Measurements from ENCODE around the gene YWHAG.
"Not testable (repeated sequence)": the region's sequence is repeated elsewhere in the genome, so short reads cannot be mapped to it uniquely, and the experiment has no call there.

Gene YWHAG

DNA sequence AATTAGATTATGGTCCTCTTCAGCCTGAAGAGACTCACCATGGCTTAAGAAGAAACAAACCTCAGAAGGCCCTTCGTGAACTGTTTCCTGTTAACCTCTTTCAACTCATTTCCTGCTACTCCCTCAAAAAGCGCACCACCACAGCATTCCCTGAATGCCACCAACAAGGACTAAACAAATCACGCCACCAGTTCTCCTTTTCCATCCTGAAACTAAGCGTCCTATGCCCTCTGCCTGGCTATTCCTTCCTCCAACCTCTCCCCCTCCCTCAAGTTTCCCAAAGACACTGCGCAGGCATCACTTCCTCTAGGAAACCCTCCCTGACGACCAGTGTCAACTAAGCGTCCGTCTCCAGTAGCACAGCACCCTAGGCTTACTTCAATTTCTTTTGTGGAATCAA lies 12.0 kb downstream of the YWHAG start:
- no peak for DNase-seq

GRCh38 chr7:76346097-76346496 lies 12.7 kb downstream of the YWHAG start:
- DNase-seq, result no peak

DNA sequence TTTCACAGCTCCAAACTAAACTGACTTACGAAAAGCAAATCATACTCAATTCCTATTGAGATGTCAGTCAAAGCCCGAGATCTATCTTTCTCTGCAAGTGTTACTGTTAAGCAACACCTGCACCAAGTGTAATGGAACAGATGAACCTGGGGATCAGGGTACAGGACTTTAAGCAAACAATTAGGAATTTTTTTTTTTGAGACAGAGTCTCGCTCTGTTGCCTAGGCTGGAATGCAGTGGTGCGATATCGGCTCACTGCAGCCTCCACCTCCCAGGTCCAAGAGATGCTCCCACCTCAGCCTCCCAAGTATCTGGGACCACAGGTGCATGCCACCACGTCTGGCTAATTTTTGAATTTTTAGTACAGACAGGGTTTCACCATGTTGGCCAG lies 14.9 kb downstream of the YWHAG start:
- no peak for DNase-seq

DNA sequence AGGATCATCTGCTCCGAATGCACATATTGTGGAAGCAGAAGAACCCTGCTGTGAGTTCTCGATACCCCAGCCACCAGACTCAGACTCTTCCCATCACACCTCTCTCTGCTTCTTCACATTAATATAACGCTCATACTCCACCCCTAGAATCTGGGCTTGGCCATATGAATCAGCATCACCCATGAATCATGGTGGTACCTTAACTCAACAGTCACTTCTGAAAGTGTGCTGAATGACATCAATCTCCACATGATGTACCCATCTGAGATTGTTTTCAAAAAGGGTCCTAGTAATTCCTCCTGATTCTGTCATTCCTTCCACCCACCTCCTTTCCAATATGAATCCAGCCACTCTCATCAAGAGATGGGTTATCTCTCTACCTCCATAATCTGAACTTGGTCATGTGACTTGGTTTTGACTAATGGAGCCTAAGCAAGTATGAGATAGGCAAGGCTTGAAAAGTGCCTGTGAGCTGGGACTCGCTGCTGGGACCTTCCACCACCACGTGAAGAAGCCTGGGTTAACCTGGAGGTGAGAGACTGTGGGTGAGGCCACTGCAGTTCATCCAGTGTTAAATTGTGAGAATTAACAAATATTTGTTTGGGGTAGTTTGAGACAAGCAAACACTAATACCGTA lies 15.4 kb downstream of the YWHAG start:
- no peak for DNase-seq

GRCh38 chr7:76342222-76342621 lies 16.6 kb downstream of the YWHAG start:
- no peak for DNase-seq

- DNase-seq, result no peak
Measured at GRCh38 chr7:76340617-76341131, 18.1 kb downstream of the YWHAG start.

- DNase-seq, result no peak
Measured at GRCh38 chr7:76338298-76339084, 20.3 kb downstream of the YWHAG start.

DNA sequence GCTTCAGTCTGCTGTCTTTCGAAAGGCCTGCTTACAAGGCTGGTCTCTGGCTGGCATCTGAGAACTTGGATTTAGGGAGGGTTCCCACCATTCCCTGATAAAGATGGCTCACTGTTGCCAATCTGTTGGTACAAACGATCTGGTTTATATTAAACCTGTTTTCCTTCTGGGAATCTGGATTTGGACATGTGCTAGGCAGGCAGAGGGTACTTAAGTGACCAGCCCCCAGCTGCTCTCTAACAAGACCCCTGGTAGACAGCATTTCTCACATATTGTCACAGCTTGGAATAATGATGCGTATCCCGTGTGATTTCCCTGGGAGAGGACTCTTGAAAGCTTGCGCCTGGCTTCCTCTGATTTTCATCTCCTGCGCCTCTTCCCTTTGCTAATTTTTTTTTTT lies 21.6 kb downstream of the YWHAG start:
- DNase-seq, result no peak

GRCh38 chr7:76336094-76336493 lies 22.7 kb downstream of the YWHAG start:
- no peak for DNase-seq

DNA sequence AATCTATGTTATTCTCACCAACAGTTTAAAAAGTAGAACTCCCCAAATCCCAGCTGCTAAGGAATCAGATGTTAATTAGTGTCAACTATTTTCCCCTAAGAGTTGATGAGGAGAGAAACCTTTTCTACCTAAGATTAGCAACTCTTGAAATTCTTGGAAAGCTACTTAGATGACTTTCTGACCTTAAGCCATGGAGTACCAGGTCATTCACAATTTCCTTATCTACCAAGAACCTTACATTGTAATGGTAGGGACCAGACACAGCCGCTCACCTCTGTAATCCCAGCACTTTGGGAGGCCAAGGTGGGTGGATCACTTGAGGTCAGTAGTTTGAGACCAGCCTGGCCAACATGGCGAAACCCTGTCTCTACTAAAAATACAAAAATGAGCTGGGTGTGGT lies 23.4 kb downstream of the YWHAG start:
- DNase-seq, result not testable (repeated sequence)

GRCh38 chr7:76334320-76334967 lies 24.3 kb downstream of the YWHAG start:
- DNase-seq, result no peak

- no peak for DNase-seq
Measured at GRCh38 chr7:76333511-76334101, 25.2 kb downstream of the YWHAG start.

GRCh38 chr7:76332078-76332477 lies 26.7 kb downstream of the YWHAG start:
- no peak for DNase-seq

DNA sequence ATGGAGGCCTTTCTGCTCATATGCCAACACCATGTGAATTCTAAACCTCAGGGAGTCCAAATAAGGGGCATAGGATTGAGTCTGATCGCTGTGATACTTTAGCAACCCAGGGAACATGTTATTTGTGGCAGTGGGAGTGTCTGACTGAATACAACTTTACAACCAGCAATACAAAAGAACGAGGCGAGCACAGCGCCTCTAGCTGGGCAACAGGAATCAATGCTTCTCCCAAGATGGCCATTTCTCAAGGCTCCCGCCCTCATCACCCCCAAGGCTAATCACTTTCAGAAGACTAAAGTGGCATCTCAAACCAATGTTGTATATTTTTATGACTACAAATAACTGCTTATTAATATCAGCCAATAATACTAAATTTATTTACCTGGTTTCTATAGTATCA lies 28.1 kb downstream of the YWHAG start:
- no peak for DNase-seq

DNA sequence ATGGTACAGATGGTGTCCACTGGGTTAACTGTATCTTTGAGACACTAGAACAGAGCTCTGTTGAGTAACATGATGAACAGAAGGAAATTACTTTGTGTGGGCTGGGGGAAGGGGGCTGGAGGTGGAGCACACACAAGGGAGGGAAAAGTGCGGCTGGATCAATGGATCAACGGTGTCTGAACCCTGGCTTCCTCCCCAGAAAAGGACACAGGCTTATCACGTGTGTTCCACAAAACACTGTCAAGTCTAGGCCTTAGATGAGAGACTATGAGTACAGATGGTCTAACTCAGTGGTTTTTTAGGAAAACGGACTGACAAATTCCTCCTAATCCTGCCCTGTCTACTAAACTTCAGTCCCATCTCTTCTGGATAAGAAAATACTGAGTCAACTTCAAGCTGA lies 28.5 kb downstream of the YWHAG start:
- DNase-seq, result no peak

GRCh38 chr7:76329479-76329878 lies 29.3 kb downstream of the YWHAG start:
- no peak for DNase-seq

DNA sequence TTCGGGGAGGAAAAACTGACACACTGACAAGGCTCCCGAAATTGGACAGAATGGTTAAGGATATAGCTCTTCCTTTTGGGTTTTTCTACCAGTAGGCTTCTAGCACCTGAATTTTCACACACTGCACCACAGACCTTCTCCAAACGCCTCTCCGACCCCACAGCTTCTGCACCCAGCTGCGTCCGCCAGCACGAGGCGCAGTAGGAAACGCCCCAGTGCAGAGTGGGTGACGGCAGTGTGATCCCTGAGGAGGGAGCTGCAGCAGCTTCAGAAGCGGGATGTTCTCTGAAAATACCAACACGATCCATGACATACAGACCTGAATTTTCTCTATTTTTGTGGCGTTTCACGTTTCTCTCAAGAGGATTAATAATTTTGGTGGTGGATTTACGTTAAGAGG lies 30.4 kb downstream of the YWHAG start:
- DNase-seq, result no peak

- no peak for DNase-seq
Measured at GRCh38 chr7:76327610-76328009, 31.2 kb downstream of the YWHAG start.

- DNase-seq, result no peak
Measured at GRCh38 chr7:76326646-76327233, 32.1 kb downstream of the YWHAG start.

DNA sequence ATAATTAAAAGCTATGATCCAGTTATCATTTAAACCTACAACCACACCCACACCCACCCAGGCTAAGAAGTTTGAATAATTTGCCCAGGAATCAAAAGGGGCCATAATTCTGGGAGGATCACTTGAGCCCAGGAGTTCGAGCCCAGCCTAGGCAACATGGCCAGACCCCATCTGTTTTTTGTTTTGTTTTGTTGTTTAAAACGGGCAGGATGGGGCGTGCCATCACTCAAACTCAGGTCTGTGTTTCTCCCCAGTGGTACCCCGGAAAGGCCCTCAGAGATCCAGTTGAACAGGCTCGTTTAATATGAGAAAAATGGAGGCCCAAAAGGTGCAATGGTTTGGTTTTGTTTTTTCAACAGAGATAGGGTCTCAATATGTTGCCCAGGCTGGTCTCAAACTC lies 33.0 kb downstream of the YWHAG start:
- DNase-seq, result no peak

- no peak for DNase-seq
Measured at GRCh38 chr7:76325092-76325491, 33.7 kb downstream of the YWHAG start.

DNA sequence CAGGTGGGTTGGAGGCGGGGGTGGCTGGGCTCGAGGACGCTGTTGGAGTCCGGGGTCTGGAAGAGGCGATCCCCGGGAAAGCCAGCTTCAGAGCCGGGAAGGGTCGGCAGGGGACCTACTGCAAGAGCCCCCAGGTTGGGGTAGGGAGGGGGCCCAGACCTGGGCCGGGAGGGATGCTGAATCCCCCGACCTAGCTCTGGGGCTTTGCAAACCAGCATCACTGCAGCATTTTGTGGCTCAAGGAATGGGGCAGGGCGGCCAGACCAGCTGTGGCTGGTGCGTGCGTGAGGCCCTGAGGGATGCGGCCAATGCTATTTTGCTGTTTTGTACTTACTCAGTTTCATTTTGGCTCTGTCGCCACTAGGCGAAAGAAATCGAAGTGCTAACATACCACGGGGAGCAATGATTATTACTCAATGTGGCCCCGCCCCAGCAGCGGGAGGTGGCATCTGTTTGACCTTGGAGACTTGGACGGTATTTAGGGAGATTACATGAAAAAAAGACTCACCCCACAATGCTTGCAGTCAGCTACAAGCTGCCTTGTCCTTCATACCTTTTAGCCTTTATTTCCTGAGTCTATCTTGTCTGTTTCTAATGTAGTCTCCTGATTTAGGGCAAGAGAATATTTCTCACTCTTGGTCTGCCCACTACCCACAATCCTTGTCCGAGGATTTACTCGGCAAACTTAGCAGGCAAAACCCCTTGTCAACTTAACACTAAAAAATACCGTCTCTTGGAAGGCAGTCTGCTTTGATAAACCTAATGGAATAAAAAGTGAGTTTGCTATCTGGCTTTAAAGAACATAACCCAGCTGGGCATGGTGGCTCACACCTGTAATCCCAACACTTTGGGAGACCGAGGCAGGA lies 40.1 kb downstream of the YWHAG start:
- peak; percentile 54 for DNase-seq
